Osteocyte (in vitro differentiated cells): Measurements from ENCODE around the gene ACTN4. TPM values are rescaled to one million over a fixed set of nuclear protein-coding genes. Genes with fewer than 3 reads are reported as not detected.

Source experiments
- DNase-seq: peaks from one replicate; pipeline ENCODE4 v3.0.0; 2021; ENCODE audit warnings: mixed read lengths; ENCODE audit not compliant: unreplicated experiment; ENCODE audit errors: extremely low spot score
- H3K27ac Mint-ChIP-seq: one replicate; pipeline ENCODE4 v1.8.0; 2021; ENCODE audit warnings: mild to moderate bottlenecking, mixed read lengths; ENCODE audit not compliant: unreplicated experiment
- H3K27me3 Mint-ChIP-seq: one replicate; pipeline ENCODE4 v1.8.0; 2021; ENCODE audit warnings: mixed read lengths; ENCODE audit not compliant: unreplicated experiment
- H3K36me3 Mint-ChIP-seq: one replicate; pipeline ENCODE4 v1.8.0; 2021; ENCODE audit warnings: mixed read lengths; ENCODE audit not compliant: unreplicated experiment
- H3K4me1 Mint-ChIP-seq: one replicate; pipeline ENCODE4 v1.8.0; 2021; ENCODE audit warnings: mixed read lengths; ENCODE audit not compliant: unreplicated experiment
- H3K4me3 Mint-ChIP-seq: one replicate; pipeline ENCODE4 v1.8.0; 2021; ENCODE audit warnings: mild to moderate bottlenecking, moderate library complexity, mixed read lengths; ENCODE audit not compliant: unreplicated experiment
- H3K9me3 Mint-ChIP-seq: one replicate; pipeline ENCODE4 v1.8.0; 2021; ENCODE audit warnings: mixed read lengths; ENCODE audit not compliant: unreplicated experiment
- CTCF ChIP-seq: fragments of 200-600 bp; sonication (generic); IDR thresholded peaks from 2 replicates; pipeline ENCODE4 v1.5.0; 2021; ENCODE audit warnings: antibody characterized with exemption, mild to moderate bottlenecking, moderate library complexity
- total RNA-seq: library from RNA; stranded (reverse); gene quantifications from 2 replicates; pipeline ENCODE4 v1.2.1, GENCODE V29; 2021

Gene ACTN4
- total RNA-seq, 1 donor from 2014 or later, result 525 TPM

- Mint-ChIP-seq H3K9me3 (no peaks in the 10 kb centered on the region), H3K27me3 (no peaks in the 10 kb centered on the region), H3K36me3 (peaks cover 18% of the 10 kb centered on the region), H3K4me1 (peaks cover 28% of the 10 kb centered on the region), H3K27ac (peak overlapping the region; percentile 77), H3K4me3 (no peak overlapping the region)
- TF ChIP-seq CTCF, result no peak
- DNase-seq, result no peak
These were observed 86.7 kb downstream of the ACTN4 start for GRCh38 chr19:38734176-38734425.

DNA sequence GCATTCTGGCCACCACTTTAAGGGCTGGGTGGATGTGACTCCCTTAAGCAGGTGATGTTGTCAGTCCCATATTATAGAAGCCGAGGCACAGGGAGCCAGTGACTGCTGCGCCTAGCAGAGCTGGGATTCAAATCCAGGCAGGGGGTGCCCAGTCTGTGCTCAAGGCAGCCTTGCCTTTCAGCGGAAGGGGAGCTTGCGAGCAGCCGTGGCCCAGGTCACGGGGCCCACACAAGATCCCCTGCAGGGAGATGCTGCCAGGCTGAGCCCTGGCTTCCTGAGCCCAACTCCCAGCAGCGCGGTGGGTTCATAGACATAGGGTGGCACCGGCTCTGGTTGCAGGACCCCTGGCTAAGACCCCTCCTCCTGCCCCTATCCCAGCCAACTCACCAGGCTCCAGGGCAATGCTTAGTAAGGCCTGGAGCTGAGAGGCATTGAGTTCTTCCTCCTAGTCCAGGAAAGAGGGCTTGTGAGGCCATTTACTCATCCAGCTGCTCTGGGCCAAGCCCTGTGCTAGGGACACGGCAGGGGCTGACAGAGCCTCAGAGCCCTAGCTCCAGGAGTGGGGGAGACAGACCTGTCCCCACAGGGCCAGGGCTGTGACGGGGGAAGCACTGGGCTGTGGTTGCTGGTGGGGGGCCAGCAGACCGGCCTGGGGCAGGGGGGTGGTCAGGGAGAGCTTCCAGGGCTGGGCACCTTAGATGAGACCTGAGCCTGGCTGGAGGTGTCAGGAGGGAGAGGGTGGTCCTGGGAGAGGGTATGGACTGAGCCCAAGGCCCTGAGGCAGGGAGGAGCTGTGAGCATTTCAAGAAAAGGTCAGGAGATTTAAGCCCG lies 87.2 kb downstream of the ACTN4 start:
- H3K9me3 Mint-ChIP-seq, result no peaks in the 10 kb centered on the region
- H3K4me1 Mint-ChIP-seq, result peaks cover 26% of the 10 kb centered on the region
- peaks cover 16% of the 10 kb centered on the region for H3K36me3 Mint-ChIP-seq
- DNase-seq, result no peak
- H3K27me3 Mint-ChIP-seq, result no peaks in the 10 kb centered on the region
- peak overlapping the region; percentile 77 for H3K27ac Mint-ChIP-seq
- TF ChIP-seq CTCF, result no peak
- H3K4me3 Mint-ChIP-seq, result peak overlapping the region; percentile 65

- no peaks in the 10 kb centered on the region for H3K9me3 Mint-ChIP-seq
- peak overlapping the region; percentile 77 for H3K27ac Mint-ChIP-seq
- H3K36me3 Mint-ChIP-seq, result peaks cover 10% of the 10 kb centered on the region
- TF ChIP-seq CTCF, result no peak
- peak overlapping the region; percentile 65 for H3K4me3 Mint-ChIP-seq
- H3K27me3 Mint-ChIP-seq, result no peaks in the 10 kb centered on the region
- peaks cover 25% of the 10 kb centered on the region for H3K4me1 Mint-ChIP-seq
- DNase-seq, result no peak
These were observed 87.8 kb downstream of the ACTN4 start for GRCh38 chr19:38735257-38735686.

GRCh38 chr19:38736036-38736412 lies 88.6 kb downstream of the ACTN4 start:
- H3K27me3 Mint-ChIP-seq, result no peaks in the 10 kb centered on the region
- peaks cover 6% of the 10 kb centered on the region for H3K36me3 Mint-ChIP-seq
- no peaks in the 10 kb centered on the region for H3K9me3 Mint-ChIP-seq
- no peak for TF ChIP-seq CTCF
- no peak overlapping the region for H3K27ac Mint-ChIP-seq
- no peak overlapping the region for H3K4me3 Mint-ChIP-seq
- H3K4me1 Mint-ChIP-seq, result peaks cover 25% of the 10 kb centered on the region
- DNase-seq, result no peak

DNA sequence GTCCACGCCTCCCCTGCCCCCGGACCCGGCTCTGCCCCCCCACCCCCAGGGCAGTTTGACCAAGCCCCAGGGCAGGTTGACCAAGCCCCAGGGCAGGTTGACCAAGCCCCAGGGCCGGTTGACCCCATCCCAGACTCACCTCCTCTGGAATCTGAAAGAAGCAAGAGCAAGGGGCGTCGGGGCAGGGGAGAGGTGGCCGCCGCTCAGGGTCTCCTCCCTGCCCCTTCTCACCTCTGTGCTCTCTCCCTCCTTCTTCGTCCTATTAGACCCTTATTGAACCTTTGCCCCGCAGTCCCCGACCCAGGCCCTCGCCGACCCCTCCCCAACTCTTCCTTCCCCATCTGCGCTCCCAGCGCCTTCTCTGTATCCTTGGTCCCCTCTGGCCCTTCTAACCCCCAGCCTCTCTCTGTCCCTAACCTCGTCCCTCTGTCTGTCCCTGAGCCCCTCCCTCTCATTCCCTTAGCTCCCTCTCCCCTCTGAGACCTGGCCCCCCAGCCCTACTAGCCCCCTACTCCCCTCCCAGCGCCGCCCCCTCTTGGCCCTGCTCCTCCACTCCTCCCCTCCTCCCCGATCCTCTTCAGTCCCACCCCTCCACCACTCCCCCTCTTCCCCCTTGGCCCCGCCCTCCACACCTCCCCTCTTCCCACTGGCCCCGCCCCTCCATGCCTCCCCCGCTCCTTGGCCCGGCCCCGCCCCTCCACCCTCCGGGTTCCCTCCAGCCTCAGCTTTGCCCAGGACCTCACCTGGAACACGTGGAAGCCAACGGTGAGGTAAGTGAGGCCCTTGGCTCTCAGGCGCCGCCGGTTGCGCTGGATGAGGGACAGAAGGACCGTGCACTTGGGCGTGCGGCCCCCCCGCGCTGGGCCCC lies 89.2 kb downstream of the ACTN4 start:
- Mint-ChIP-seq H3K4me1 (peaks cover 25% of the 10 kb centered on the region), H3K27ac (no peak overlapping the region), H3K36me3 (peaks cover 5% of the 10 kb centered on the region), H3K27me3 (no peaks in the 10 kb centered on the region), H3K4me3 (peak overlapping the region; percentile 18), H3K9me3 (no peaks in the 10 kb centered on the region)
- TF ChIP-seq CTCF, result no peak
- no peak for DNase-seq
